ENCODE results near the gene SIT1.

- TF ChIP-seq CTCF (IDR thresholded peaks at IDR 0.05; ENCODE audit: low read length) (no peak), EZH2 (IDR thresholded peaks at IDR 0.05; ENCODE audit: borderline replicate concordance, low read length) (no peak)
Measured at GRCh38 chr9:35691334-35691650, 40.6 kb upstream of the SIT1 start.
